SH-SY5Y (cell line): ENCODE results near the gene SHB.

Experiments
- GATA2 ChIP-seq: IDR thresholded peaks from 2 replicates; pipeline ENCODE4 v1.6.1; 2011; ENCODE audit warnings: mild to moderate bottlenecking, low read depth, low read length
- GATA3 ChIP-seq: IDR thresholded peaks from 2 replicates; pipeline ENCODE4 v1.6.1; 2011; ENCODE audit warnings: low read depth, mild to moderate bottlenecking, low read length, moderate library complexity

DNA sequence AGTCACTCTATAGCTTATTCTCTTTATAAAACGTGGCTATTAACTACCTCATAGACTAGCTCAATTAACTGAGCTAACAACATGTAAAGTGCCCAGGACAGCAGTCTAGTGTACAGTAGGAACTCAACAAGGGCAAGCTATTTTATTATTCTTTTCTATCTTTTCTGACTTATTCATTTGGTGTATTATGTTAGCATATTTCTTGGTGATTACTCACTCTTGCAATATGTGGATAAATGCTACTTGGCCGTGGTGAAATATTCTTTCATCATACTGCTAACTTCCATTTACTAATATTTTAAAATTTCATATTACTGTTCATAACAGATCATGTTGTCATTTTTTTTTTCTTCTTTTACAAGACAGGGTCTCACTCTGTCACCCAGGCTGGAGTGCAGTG lies 170.0 kb downstream of the SHB start:
- TF ChIP-seq GATA2 = no peak
- no peak for TF ChIP-seq GATA3
